ENCODE measurements around the gene F5. TPM values are rescaled to one million over a fixed set of nuclear protein-coding genes. Genes with fewer than 3 reads are reported as not detected.

Gene F5
- polyA plus RNA-seq, 3 donors, result 6.5 to 14.5 (median 7.1) TPM

DNA sequence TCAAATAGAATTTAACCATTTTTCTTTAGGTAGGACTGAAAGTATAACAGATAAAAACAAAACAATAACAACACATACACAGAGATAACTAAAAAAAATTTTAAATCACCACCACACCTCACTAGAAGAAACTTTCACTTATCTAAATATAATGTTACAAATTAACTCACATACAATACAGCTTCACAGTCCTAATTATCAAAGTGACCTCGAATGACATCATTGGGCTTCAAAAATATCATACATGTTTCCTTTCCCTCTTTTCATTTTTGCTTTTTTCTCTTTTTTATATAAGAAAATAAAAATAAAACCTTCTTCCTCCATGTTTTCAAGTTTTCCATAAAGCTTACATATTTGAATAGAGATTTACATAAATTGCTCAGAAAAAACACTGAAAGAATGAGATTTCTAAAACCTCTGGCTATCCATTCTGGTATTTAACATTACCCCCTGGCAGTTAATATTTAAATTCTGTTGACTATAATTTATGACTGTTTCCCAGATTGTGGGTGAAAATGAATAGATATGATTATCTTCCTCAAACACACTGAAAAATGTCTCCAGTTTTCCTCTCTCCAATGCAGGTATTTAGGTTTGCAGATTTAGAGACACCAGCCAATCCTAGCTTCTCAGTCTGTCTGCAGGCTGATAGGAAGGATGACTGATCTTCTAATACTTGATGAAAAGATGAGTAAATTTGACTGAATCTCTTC is 60.0 kb downstream of the F5 start:
- no peak overlapping the region for H3K9ac ChIP-seq (ENCODE audit: insufficient read depth, low read length, poor library complexity, severe bottlenecking)
- no peak overlapping the region for H3K4me2 ChIP-seq (replicated peaks; ENCODE audit: extremely low read depth, low read length, poor library complexity, severe bottlenecking)
- no peaks in the 10 kb centered on the region for H4K20me1 ChIP-seq (ENCODE audit: insufficient read depth, low read length)
- Mint-ChIP-seq H3K4me1 (peaks cover 18% of the 10 kb centered on the region), H3K36me3 (peaks cover 80 to 94% of the 10 kb centered on the region in 2 donors), H3K27me3 (ENCODE audit: low read depth in 3 of 3) (no peaks in the 10 kb centered on the region), H3K27ac (no peak overlapping the region), H3K4me3 (no peak overlapping the region), H3K9me3 (peaks cover 0 to under 1% (median 0%) of the 10 kb centered on the region in 7 donors)
- no peak overlapping the region for H3K27ac ChIP-seq (ENCODE audit: low read depth in 1 of 2, low read length in 2 of 2)
- H3K27me3 ChIP-seq (ENCODE audit: control insufficient read depth in 2 of 2, insufficient read depth in 2 of 2, low read length in 2 of 2), result no peaks in the 10 kb centered on the region
- no peak overlapping the region for H2AFZ ChIP-seq (ENCODE audit: insufficient read depth, low read depth, low read length, poor library complexity, severe bottlenecking)
- no peaks in the 10 kb centered on the region for H3K79me2 ChIP-seq (ENCODE audit: insufficient read depth, low read length)
- TF ChIP-seq, protein P1, sequence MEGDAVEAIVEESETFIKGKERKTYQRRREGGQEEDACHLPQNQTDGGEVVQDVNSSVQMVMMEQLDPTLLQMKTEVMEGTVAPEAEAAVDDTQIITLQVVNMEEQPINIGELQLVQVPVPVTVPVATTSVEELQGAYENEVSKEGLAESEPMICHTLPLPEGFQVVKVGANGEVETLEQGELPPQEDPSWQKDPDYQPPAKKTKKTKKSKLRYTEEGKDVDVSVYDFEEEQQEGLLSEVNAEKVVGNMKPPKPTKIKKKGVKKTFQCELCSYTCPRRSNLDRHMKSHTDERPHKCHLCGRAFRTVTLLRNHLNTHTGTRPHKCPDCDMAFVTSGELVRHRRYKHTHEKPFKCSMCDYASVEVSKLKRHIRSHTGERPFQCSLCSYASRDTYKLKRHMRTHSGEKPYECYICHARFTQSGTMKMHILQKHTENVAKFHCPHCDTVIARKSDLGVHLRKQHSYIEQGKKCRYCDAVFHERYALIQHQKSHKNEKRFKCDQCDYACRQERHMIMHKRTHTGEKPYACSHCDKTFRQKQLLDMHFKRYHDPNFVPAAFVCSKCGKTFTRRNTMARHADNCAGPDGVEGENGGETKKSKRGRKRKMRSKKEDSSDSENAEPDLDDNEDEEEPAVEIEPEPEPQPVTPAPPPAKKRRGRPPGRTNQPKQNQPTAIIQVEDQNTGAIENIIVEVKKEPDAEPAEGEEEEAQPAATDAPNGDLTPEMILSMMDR (IDR thresholded peaks at IDR 0.05), result no peak
- H3K4me3 ChIP-seq (replicated peaks in 1 of 3; ENCODE audit: low read depth in 2 of 3, low read length in 3 of 3), result no peak overlapping the region
- H3K9me3 ChIP-seq (replicated peaks in 1 of 2; ENCODE audit: control insufficient read depth in 1 of 2, insufficient read depth in 1 of 2, low read length in 2 of 2), result no peaks in the 10 kb centered on the region
- intact Hi-C loops (cut with micrococcal nuclease), result no loop called here
- no CpG with 5 or more reads among the region's 1 CpG for WGBS (ENCODE audit: insufficient coverage)
- DNase-seq, result no peak
- peaks cover 19 to 22% of the 10 kb centered on the region in 2 donors for H3K4me1 ChIP-seq (ENCODE audit: control insufficient read depth in 1 of 2, insufficient read depth in 2 of 2, low read length in 2 of 2)
- H3K36me3 ChIP-seq (replicated peaks in 1 of 2; ENCODE audit: control insufficient read depth in 1 of 2, insufficient read depth in 2 of 2, low read length in 2 of 2), result peaks cover 70 to 98% of the 10 kb centered on the region in 2 donors

DNA sequence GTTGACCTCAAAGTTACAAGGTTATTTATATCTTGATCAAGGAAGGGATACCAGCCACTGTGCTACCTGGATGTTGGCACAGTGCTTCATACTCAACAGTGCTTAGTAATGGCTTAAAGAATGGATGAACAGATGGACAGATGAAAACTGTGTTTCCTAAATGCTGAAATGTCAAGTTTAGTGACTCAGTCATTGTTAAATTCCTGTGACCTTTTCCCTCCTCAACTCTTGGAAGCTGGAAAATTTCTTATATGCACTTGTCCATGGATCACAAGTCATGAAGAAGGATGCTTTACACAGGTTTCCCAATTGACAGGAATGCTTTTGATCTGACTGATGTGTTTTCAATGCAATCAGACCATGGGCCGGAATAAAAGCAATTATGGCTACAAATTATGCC is 60.9 kb downstream of the F5 start:
- Histone ChIP-seq H3K9me3 (replicated peaks in 1 of 2; ENCODE audit: control insufficient read depth in 1 of 2, insufficient read depth in 1 of 2, low read length in 2 of 2) (no peaks in the 10 kb centered on the region), H3K4me1 (ENCODE audit: control insufficient read depth in 1 of 2, insufficient read depth in 2 of 2, low read length in 2 of 2) (peaks cover 19 to 22% of the 10 kb centered on the region in 2 donors), H3K4me2 (replicated peaks; ENCODE audit: extremely low read depth, low read length, poor library complexity, severe bottlenecking) (no peak overlapping the region), H3K79me2 (ENCODE audit: insufficient read depth, low read length) (no peaks in the 10 kb centered on the region), H2AFZ (ENCODE audit: insufficient read depth, low read depth, low read length, poor library complexity, severe bottlenecking) (no peak overlapping the region), H4K20me1 (ENCODE audit: insufficient read depth, low read length) (no peaks in the 10 kb centered on the region), H3K4me3 (replicated peaks in 1 of 3; ENCODE audit: low read depth in 2 of 3, low read length in 3 of 3) (no peak overlapping the region), H3K27me3 (ENCODE audit: control insufficient read depth in 2 of 2, insufficient read depth in 2 of 2, low read length in 2 of 2) (no peaks in the 10 kb centered on the region), H3K27ac (ENCODE audit: low read depth in 1 of 2, low read length in 2 of 2) (no peak overlapping the region), H3K36me3 (replicated peaks in 1 of 2; ENCODE audit: control insufficient read depth in 1 of 2, insufficient read depth in 2 of 2, low read length in 2 of 2) (peaks cover 69 to 98% of the 10 kb centered on the region in 2 donors), H3K9ac (ENCODE audit: insufficient read depth, low read length, poor library complexity, severe bottlenecking) (no peak overlapping the region)
- Mint-ChIP-seq H3K4me1 (peaks cover 18% of the 10 kb centered on the region), H3K36me3 (peaks cover 77 to 94% of the 10 kb centered on the region in 2 donors), H3K27ac (no peak overlapping the region), H3K4me3 (no peak overlapping the region), H3K27me3 (ENCODE audit: low read depth in 3 of 3) (no peaks in the 10 kb centered on the region), H3K9me3 (peaks cover 0 to 2% (median 0%) of the 10 kb centered on the region in 7 donors)
- no peak for DNase-seq
- intact Hi-C loops (cut with micrococcal nuclease), result no loop called here
- TF ChIP-seq, protein P1 (IDR thresholded peaks at IDR 0.05), result no peak
- WGBS (ENCODE audit: insufficient coverage), result no CpG with 5 or more reads among the region's 1 CpG

All from CD14-positive monocyte (primary cell).